ENCODE measurements around the gene DCPS.

GRCh38 chr11:126371595-126371994, 67.7 kb downstream of the DCPS start:
- TF ChIP-seq CTCF (IDR thresholded peaks at IDR 0.05), result no peak
- TF ChIP-seq EZH2phosphoT487 (IDR thresholded peaks at IDR 0.05), result no peak
- no peak for TF ChIP-seq EZH2 (IDR thresholded peaks at IDR 0.05)
